Mesodermal cell (in vitro differentiated cells): ENCODE measurements around the gene APLP2.
A peak's percentile ranks its signal among the peaks of the same experiment; 100 is the strongest.

Source experiments
- H3K27ac ChIP-seq: 2 replicates; pipeline ENCODE4 v1.7.0; 2013; ENCODE audit warnings: mild to moderate bottlenecking, low read depth, low read length, moderate library complexity; ENCODE audit not compliant: severe bottlenecking
- H3K36me3 ChIP-seq: 2 replicates; pipeline ENCODE4 v1.7.1; 2013; ENCODE audit warnings: mild to moderate bottlenecking, low read length, moderate library complexity; ENCODE audit not compliant: control insufficient read depth, insufficient read depth
- H3K4me1 ChIP-seq: one replicate; pipeline ENCODE4 v1.7.1; 2013; ENCODE audit warnings: mild to moderate bottlenecking, low read length; ENCODE audit not compliant: insufficient read depth, control insufficient read depth, poor library complexity, severe bottlenecking
- H3K4me3 ChIP-seq: 2 replicates; pipeline ENCODE4 v1.7.0; 2013; ENCODE audit warnings: low read length, control low read depth, mild to moderate bottlenecking; ENCODE audit not compliant: insufficient read depth, poor library complexity, severe bottlenecking; ENCODE audit errors: extremely low read depth
- H3K9me3 ChIP-seq: 2 replicates; pipeline ENCODE4 v1.7.1; 2013; ENCODE audit warnings: mild to moderate bottlenecking, low read length, moderate library complexity; ENCODE audit not compliant: control insufficient read depth
- WGBS, 2 experiments: methylation state at CpG; one replicate each; pipeline ENCODE4 v1.1.5; 2013; ENCODE audit warnings: missing lambda C conversion rate in 2 of 2; ENCODE audit not compliant: insufficient coverage in 2 of 2; 5-methylcytosine and 5-hydroxymethylcytosine counted together

APLP2 gene

GRCh38 chr11:130115218-130115617, 45.5 kb downstream of the APLP2 start:
- Histone ChIP-seq H3K27ac (no peak overlapping the region), H3K36me3 (peaks cover 69% of the 10 kb centered on the region), H3K9me3 (no peaks in the 10 kb centered on the region), H3K4me3 (no peak overlapping the region), H3K4me1 (no peaks in the 10 kb centered on the region)
- WGBS, 2 experiments = 91 to 94% methylated on average over 1 to 2 of the region's 2 CpGs

GRCh38 chr11:130118165-130118564, 48.5 kb downstream of the APLP2 start:
- H3K36me3 ChIP-seq = peaks cover 69% of the 10 kb centered on the region
- WGBS, 2 experiments = no CpG with 5 or more reads among the region's 2 CpGs

GRCh38 chr11:130118636-130119387, 49.1 kb downstream of the APLP2 start:
- Histone ChIP-seq H3K27ac (no peak overlapping the region), H3K9me3 (no peaks in the 10 kb centered on the region), H3K4me3 (no peak overlapping the region), H3K36me3 (peaks cover 69% of the 10 kb centered on the region), H3K4me1 (peaks cover 22% of the 10 kb centered on the region)
- WGBS, 2 experiments = 98 to 99% methylated on average over 6 to 8 of the region's 9 CpGs

More at GRCh38 chr11:130118165-130118564, 48.5 kb downstream of the APLP2 start:
- H3K27ac ChIP-seq = no peak overlapping the region
- peaks cover 16% of the 10 kb centered on the region for H3K4me1 ChIP-seq
- H3K9me3 ChIP-seq = no peaks in the 10 kb centered on the region
- no peak overlapping the region for H3K4me3 ChIP-seq

- Histone ChIP-seq H3K36me3 (peaks cover 71% of the 10 kb centered on the region), H3K27ac (no peak overlapping the region), H3K9me3 (no peaks in the 10 kb centered on the region), H3K4me3 (no peak overlapping the region), H3K4me1 (peaks cover 29% of the 10 kb centered on the region)
- WGBS, 2 experiments = 100% methylated on average over 2 to 3 of the region's 5 CpGs
Measured at GRCh38 chr11:130120045-130120444, 50.4 kb downstream of the APLP2 start.

- Histone ChIP-seq H3K36me3 (peaks cover 78% of the 10 kb centered on the region), H3K4me1 (peaks cover 32% of the 10 kb centered on the region), H3K9me3 (no peaks in the 10 kb centered on the region), H3K27ac (peak overlapping the region; percentile 64), H3K4me3 (no peak overlapping the region)
- 92 to 97% methylated on average over 3 to 5 of the region's 5 CpGs for WGBS, 2 experiments
Measured at GRCh38 chr11:130121445-130121978, 51.8 kb downstream of the APLP2 start.

GRCh38 chr11:130122141-130122575, 52.5 kb downstream of the APLP2 start:
- H3K36me3 ChIP-seq = peaks cover 81% of the 10 kb centered on the region
- H3K4me3 ChIP-seq = no peak overlapping the region
- 83 to 94% methylated on average over 7 of the region's 7 CpGs for WGBS, 2 experiments
- H3K9me3 ChIP-seq = no peaks in the 10 kb centered on the region
- H3K4me1 ChIP-seq = peaks cover 32% of the 10 kb centered on the region
- H3K27ac ChIP-seq = peak overlapping the region; percentile 64

GRCh38 chr11:130123414-130124040, 53.8 kb downstream of the APLP2 start:
- no peaks in the 10 kb centered on the region for H3K9me3 ChIP-seq
- peaks cover 86% of the 10 kb centered on the region for H3K36me3 ChIP-seq
- WGBS, 2 experiments = 96 to 97% methylated on average over 29 of the region's 32 CpGs
- peaks cover 32% of the 10 kb centered on the region for H3K4me1 ChIP-seq
- no peak overlapping the region for H3K4me3 ChIP-seq
- peak overlapping the region; percentile 57 for H3K27ac ChIP-seq

GRCh38 chr11:130124096-130124495, 54.4 kb downstream of the APLP2 start:
- Histone ChIP-seq H3K9me3 (no peaks in the 10 kb centered on the region), H3K27ac (peak overlapping the region; percentile 57), H3K36me3 (peaks cover 86% of the 10 kb centered on the region), H3K4me3 (no peak overlapping the region), H3K4me1 (peaks cover 32% of the 10 kb centered on the region)
- WGBS, 2 experiments = 89 to 100% methylated on average over 2 of the region's 4 CpGs

- no peak overlapping the region for H3K27ac ChIP-seq
- H3K36me3 ChIP-seq = peaks cover 91% of the 10 kb centered on the region
- H3K9me3 ChIP-seq = no peaks in the 10 kb centered on the region
- H3K4me3 ChIP-seq = no peak overlapping the region
- 94 to 100% methylated on average over 3 to 4 of the region's 4 CpGs for WGBS, 2 experiments
- H3K4me1 ChIP-seq = peaks cover 32% of the 10 kb centered on the region
Measured at GRCh38 chr11:130125638-130126037, 55.9 kb downstream of the APLP2 start.

GRCh38 chr11:130126516-130126915, 56.8 kb downstream of the APLP2 start:
- no peak overlapping the region for H3K27ac ChIP-seq
- peaks cover 32% of the 10 kb centered on the region for H3K4me1 ChIP-seq
- 92% methylated on average over 5 of the region's 5 CpGs; no CpG with 5 or more reads in 1 of the 2 experiments for WGBS, 2 experiments
- no peak overlapping the region for H3K4me3 ChIP-seq
- H3K36me3 ChIP-seq = peaks cover 91% of the 10 kb centered on the region
- no peaks in the 10 kb centered on the region for H3K9me3 ChIP-seq
